Activated naive CD8-positive, alpha-beta T cell treated with anti-CD3 and anti-CD28 coated beads for 36 hours (primary cell): ENCODE data around the gene NKG7. TPM values are rescaled to one million over a fixed set of nuclear protein-coding genes. Genes with fewer than 3 reads are reported as not detected.

Experiments
- DNase-seq: peaks from one replicate; pipeline ENCODE4 v3.0.0; 2021
- H3K27ac Mint-ChIP-seq: one replicate; pipeline ENCODE4 v1.8.0; 2022; ENCODE audit warnings: mild to moderate bottlenecking, moderate library complexity, mixed read lengths
- H3K27me3 Mint-ChIP-seq: one replicate; pipeline ENCODE4 v1.8.0; 2022; ENCODE audit warnings: mild to moderate bottlenecking, mixed read lengths
- H3K36me3 Mint-ChIP-seq: one replicate; pipeline ENCODE4 v1.8.0; 2021; ENCODE audit warnings: mild to moderate bottlenecking, mixed read lengths
- H3K4me1 Mint-ChIP-seq: one replicate; pipeline ENCODE4 v1.8.0; 2021; ENCODE audit warnings: mixed read lengths
- H3K4me3 Mint-ChIP-seq: one replicate; pipeline ENCODE4 v1.8.0; 2022; ENCODE audit warnings: mild to moderate bottlenecking, moderate library complexity, mixed read lengths
- H3K9me3 Mint-ChIP-seq: one replicate; pipeline ENCODE4 v1.8.0; 2022; ENCODE audit warnings: mixed read lengths
- total RNA-seq, 2 experiments: library from RNA; stranded (reverse); gene quantifications; one replicate each; pipeline ENCODE4 v1.2.3, GENCODE V29; 2021

The NKG7 gene
- total RNA-seq, 2 experiments from 2014 or later: 85.3 to 91.9 TPM

DNA sequence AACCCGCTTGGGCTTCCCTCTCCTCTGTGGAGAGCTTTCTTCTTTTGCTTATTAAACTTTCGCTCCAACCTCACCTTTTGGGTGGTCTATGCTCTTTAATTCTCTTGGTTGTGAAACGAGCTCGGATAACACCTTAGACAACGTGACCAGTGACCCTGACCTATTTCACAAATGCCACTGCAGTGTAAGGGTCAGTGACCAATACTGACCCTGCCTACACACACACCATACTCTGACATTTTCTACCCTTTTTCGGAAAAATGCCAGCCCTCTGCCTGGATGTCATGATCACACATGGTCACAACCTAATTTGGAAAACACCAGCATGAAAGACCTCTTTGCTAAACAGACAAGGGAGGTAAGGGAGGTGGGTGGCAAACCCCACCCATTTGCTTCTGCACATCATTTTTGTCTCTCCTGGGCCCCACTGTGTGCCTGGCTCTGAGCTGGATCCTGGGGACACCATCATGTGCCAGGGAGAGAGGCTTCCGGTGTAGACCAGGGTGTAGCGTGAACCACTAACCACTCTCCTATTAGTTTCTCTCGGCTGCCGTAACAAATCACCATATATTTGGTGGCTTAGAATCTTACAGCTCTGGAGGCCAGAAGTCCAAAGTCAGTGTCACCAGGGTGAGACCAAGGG is 16.2 kb downstream of the NKG7 start:
- H3K27me3 Mint-ChIP-seq: no peaks in the 10 kb centered on the region
- no peak for DNase-seq
- H3K27ac Mint-ChIP-seq: no peak overlapping the region
- H3K4me1 Mint-ChIP-seq: peaks cover 31% of the 10 kb centered on the region
- H3K4me3 Mint-ChIP-seq: no peak overlapping the region
- H3K36me3 Mint-ChIP-seq: peaks cover 23% of the 10 kb centered on the region
- H3K9me3 Mint-ChIP-seq: no peaks in the 10 kb centered on the region

DNA sequence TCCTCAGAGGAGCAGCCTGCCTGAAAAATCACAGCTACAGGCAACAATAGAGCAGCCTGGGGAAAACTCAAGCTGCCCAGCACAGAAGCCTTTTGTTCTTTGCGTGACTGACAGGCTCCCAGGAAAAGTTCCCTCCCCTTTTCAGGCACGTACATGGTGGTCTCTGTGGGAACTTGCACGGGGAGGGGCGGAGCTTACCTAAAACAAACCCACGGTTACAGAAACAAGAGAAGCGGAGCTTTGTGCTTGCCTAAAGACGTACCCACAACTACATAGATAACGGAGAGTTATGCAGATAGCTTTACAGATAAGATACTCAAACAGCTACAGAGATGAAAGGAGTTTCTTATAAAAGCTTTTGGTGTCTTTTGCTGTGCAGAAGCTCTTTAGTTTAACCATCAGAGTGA is 17.7 kb downstream of the NKG7 start:
- Mint-ChIP-seq H3K36me3 (peaks cover 24% of the 10 kb centered on the region), H3K27ac (peak overlapping the region; percentile 40), H3K4me1 (peaks cover 25% of the 10 kb centered on the region), H3K9me3 (no peaks in the 10 kb centered on the region), H3K4me3 (no peak overlapping the region), H3K27me3 (no peaks in the 10 kb centered on the region)
- peak; percentile 33 for DNase-seq

DNA sequence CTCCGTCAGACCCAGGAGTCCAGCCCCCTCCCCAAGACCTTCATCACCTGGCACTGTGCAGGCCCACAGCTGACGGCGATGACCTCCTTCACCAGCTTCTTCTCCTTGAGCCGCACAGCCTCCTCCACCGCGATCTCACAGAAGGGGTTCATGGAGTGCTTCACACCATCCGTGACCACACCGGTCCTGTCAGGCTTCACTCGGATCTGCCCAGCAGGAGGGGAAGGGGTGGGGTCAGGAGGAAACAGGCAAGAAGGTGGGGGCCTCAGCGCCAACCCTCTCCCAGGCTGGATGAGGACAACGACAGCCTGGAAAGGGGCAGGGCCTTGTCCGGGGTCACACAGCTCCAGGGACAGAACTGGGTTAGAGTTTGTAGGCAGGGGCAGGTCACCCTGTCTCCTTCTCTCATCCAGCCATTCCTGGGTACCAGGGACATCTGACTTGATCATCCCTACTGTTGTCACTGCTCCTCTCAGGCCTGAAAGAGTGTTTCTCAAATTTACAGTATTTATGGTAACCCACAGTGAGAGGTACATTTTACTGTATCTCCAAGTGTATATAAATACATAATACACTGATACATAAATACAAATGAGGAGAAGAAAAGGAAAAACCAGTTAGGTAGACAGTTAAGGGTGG is 18.2 kb downstream of the NKG7 start:
- DNase-seq: no peak
- H3K36me3 Mint-ChIP-seq: peaks cover 22% of the 10 kb centered on the region
- H3K9me3 Mint-ChIP-seq: no peaks in the 10 kb centered on the region
- H3K4me3 Mint-ChIP-seq: no peak overlapping the region
- no peak overlapping the region for H3K27ac Mint-ChIP-seq
- peaks cover 20% of the 10 kb centered on the region for H3K4me1 Mint-ChIP-seq
- H3K27me3 Mint-ChIP-seq: no peaks in the 10 kb centered on the region

DNA sequence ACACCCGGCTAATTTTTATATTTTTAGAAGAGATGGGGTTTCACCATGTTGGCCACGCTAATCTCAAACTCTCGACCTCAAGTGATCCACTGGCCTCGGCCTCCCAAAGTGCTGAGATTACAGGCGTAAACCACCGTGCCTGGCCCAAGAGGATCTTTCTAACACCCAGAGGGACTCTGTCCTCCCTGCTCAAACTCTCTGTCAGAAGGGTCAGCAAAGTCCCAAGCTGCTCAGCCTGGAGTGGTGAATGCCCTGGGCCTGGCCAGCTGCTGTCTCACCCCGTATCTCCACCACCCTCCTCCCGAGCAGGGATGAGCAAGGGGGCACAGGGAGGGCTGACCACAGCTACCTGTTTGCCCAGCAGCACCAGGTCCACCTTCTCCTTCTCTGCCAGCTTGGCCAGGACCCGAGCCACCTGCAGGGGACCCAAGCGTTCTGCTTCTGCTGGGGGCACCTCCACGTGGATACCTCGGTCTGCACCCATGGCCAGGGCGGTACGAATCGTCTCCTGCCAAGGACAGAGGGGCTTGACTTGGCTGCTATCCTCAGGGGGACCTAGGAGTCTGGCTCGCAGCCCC is 19.6 kb downstream of the NKG7 start:
- Mint-ChIP-seq H3K4me1 (peaks cover 18% of the 10 kb centered on the region), H3K27ac (no peak overlapping the region), H3K36me3 (peaks cover 20% of the 10 kb centered on the region), H3K9me3 (no peaks in the 10 kb centered on the region), H3K27me3 (no peaks in the 10 kb centered on the region), H3K4me3 (no peak overlapping the region)
- no peak for DNase-seq

DNA sequence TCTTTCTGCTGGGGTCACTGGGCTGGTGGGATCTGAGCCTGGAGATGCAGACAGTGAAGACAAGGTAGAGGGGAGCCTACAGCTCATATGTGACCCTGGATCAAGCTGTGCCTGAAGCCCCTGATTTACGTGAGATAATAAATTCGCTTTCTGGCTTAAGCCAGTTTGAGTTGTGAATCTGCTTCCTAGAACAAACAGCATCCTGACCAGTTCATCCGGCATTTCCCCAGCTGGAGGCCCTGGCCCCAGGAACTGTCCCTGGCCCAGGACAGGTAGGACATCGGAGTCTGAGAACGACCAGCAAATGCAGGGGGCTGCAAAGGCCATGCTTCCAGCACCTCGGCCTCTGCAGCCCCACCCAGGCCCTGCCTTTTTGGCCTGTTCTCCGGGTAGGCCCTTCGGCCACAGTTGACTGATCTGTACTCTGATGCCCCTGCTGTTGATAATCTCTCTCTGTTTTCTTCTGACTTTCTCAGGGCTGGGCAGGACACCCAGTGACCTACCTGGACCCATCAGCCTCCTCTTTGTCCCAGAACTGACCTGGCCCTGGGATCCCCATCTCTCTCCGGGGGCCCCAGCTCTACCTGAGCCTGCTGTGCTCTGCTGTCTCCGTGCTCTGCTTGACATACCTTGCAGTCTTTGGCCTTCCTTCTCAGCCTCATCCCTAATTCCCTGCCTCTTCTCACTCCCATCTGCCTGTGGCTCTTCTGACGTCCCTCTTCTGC is 21.0 kb downstream of the NKG7 start:
- H3K4me3 Mint-ChIP-seq: no peak overlapping the region
- DNase-seq: no peak

DNA sequence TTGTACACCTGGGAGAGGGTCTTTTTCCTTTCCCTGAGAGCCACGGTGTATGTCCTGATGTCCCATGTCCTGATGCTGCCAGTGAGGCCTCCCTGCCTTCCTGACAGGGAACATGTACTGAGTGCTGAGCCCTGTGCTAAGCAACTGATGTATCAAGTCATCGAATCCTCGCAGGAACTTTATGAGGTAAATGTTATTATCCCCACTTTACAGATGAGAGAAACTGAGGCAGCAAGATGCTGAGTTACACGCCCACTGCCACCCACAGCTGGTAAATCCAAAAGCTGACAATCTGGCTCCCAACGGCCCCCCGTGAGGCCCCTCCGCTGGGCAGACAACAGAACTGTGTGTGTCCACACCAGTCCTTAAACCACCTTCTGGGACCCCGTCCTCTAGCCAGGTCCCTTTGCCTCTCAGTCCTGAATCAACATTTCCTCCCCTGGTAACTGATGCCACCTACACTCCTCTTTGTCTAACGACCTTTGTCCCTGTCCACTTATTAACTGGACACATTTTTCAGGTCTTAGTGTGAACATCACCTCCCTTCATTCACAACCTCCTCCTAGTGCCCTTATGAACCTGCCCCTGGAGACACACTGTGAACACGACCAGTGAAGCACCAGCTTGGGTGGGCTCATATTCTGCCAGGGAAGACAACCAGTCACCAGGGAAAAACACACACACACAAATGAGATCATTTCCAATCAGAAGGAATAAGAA is 25.1 kb downstream of the NKG7 start:
- Mint-ChIP-seq H3K9me3 (no peaks in the 10 kb centered on the region), H3K27me3 (no peaks in the 10 kb centered on the region), H3K4me1 (no peaks in the 10 kb centered on the region), H3K36me3 (peaks cover 11% of the 10 kb centered on the region), H3K4me3 (no peak overlapping the region), H3K27ac (peak overlapping the region; percentile 12)
- no peak for DNase-seq

More for the DNA sequence above, 21.0 kb downstream of the NKG7 start:
- H3K4me1 Mint-ChIP-seq: peaks cover 15% of the 10 kb centered on the region
- H3K27ac Mint-ChIP-seq: peak overlapping the region; percentile 3
- H3K9me3 Mint-ChIP-seq: no peaks in the 10 kb centered on the region
- H3K27me3 Mint-ChIP-seq: no peaks in the 10 kb centered on the region
- peaks cover 19% of the 10 kb centered on the region for H3K36me3 Mint-ChIP-seq

DNA sequence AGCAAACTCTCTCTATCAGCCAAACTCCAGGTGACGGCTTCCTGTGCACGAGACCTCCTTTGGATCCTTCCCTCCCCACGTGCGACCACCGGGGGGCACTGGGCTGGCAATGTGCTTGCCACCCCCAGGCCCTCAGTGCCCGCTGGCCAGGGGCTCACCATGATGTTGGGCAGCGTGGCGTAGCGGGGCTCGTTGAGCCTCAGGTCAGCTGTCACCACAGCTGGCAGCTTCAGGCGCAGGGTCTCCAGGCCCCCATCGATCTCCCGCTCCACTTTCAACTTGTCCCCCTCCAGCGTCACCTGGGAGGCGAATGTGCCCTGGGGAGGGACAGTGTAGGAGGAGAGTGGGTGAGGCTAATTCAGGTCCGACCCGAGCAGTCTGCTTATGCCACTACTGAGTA is 25.7 kb downstream of the NKG7 start:
- H3K9me3 Mint-ChIP-seq: no peaks in the 10 kb centered on the region
- no peak overlapping the region for H3K27ac Mint-ChIP-seq
- no peak overlapping the region for H3K4me3 Mint-ChIP-seq
- DNase-seq: no peak
- H3K4me1 Mint-ChIP-seq: no peaks in the 10 kb centered on the region
- H3K36me3 Mint-ChIP-seq: peaks cover 7% of the 10 kb centered on the region
- no peaks in the 10 kb centered on the region for H3K27me3 Mint-ChIP-seq

DNA sequence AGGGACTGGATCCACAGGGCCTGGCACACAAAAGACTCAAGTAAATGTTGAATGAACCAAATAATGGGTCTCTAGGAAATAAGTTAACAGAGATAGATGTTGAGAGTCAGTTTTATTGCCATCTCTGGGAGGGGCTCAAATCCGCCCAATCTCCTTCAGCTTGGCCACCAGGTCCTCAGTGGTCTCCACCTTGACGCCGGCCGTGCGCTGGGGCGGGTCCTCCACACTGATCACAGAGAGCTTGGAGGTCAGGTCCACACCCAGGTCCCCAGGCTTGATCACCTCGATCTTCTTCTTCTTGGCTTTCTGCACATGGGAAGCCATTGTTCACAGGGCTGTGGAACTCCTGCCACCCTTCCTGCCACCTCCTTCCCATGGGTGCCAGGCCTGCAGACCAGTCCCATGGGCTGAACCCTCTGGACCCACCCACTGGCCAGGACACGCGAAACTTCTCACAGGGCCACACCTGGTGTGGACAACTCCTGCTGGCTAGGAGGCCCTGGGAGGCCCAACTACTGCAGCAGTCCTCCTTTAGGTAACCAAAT is 27.3 kb downstream of the NKG7 start:
- Mint-ChIP-seq H3K9me3 (no peaks in the 10 kb centered on the region), H3K4me3 (no peak overlapping the region), H3K36me3 (peaks cover 3% of the 10 kb centered on the region), H3K4me1 (no peaks in the 10 kb centered on the region), H3K27me3 (peaks cover 5% of the 10 kb centered on the region), H3K27ac (no peak overlapping the region)
- no peak for DNase-seq

DNA sequence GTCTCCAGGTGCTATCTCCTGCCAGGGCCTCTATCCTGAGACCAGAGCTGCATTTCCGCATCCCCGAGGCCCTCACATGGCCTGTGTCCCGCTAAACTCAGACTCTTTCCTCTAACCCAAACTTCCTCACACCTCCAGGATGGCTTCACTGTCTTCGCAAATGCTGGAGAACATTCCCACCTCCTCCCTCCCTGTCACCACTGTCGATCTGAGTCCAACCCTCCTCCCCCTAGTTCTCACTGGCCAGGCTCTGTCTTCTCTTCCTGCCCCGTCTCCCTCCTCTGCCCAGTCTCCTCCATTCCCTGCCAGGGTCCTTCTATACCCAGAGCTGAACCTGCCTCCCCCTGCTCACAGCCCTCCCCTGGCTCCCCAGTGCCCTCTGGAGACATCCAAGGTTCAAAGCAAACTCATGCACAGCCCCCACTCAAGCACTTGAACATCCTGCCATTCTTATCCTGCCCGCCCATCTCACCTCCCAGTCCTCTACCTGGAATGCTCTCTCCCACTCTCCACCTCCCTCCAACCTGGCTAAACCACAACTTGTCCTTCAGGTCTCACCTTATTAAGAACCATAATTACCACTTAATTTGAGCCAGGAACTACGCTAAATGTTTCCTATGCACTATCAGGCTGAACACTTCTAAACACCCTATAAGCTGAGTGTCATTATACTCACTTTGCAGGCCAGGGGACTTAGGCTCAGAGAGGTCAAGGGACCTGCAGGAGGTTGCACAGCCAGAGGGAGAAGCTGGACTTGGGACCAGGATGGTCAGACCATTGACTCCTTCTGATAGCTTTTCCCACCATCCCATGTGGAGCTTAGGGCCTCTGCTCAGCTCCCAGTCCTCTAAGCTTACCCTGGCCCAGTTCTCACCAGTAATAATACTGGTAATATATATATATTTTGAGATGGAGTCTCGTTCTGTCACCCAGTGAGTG is 29.6 kb downstream of the NKG7 start:
- peaks cover 3% of the 10 kb centered on the region for H3K36me3 Mint-ChIP-seq
- H3K27me3 Mint-ChIP-seq: peaks cover 5% of the 10 kb centered on the region
- peaks cover 9% of the 10 kb centered on the region for H3K4me1 Mint-ChIP-seq
- H3K9me3 Mint-ChIP-seq: no peaks in the 10 kb centered on the region
- no peak for DNase-seq
- no peak overlapping the region for H3K4me3 Mint-ChIP-seq
- no peak overlapping the region for H3K27ac Mint-ChIP-seq

DNA sequence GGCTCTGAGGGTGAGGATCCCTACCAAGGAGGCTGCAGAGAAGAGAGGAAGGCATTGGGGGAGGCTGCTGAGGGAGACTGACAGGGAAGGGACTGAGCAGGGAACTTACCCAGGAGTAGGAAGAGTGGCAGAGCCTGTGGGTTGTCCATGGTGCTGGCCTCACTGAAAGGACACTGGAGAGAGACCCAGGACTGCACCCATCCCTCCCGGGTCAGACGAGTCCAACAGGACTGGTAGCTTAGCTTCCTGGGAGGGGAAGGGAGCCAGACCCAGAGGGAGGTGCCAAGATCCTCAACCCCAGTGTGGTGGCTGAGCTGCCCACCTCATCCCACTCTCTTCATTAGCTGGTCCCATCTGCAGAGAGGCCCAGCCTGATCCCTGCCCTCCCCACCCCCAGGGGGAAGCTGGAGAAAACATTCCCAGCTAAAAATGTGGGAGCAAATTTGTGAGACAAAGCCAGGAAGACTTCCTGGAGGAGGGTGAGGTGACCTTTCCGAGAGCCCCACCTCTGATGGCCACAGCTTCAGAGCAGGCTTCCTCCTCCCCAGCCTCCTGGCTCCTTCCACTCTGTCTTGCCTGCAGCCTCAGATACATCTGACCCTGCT is 30.4 kb downstream of the NKG7 start, which contains the start of gene VSIG10L:
Gene VSIG10L, minus strand, starts transcription at position 164 of the 605 bp plus-strand sequence. Its CDS starts 15 bp downstream, at position 149.
- Mint-ChIP-seq H3K9me3 (no peaks in the 10 kb centered on the region), H3K27me3 (peaks cover 5% of the 10 kb centered on the region), H3K36me3 (peaks cover 2% of the 10 kb centered on the region), H3K27ac (no peak within 1 kb of the TSS), H3K4me3 (peak within 1 kb of the TSS; percentile 22), H3K4me1 (peaks cover 9% of the 10 kb centered on the region)
- DNase-seq: no peak

DNA sequence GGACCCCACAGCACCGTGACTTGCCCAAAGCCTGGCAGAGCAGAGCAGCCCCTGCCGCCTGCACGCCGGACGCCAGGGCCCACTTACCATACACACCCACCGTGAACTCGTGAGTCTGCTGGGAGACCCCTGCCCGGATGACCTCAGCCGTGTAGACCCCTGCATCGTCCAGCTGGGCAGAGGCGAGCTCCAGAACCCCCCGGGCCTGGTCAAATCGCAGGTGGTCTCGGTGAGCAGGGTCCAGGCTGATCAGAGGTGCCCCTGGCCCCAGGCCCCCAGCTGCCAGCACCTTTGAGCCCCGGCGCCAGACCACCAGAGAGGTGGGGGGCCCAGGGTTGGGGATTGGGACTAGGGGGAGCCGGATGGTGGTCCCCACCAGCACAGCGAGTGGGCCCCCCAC is 31.4 kb downstream of the NKG7 start:
- no peaks in the 10 kb centered on the region for H3K9me3 Mint-ChIP-seq
- H3K36me3 Mint-ChIP-seq: no peaks in the 10 kb centered on the region
- peaks cover 9% of the 10 kb centered on the region for H3K4me1 Mint-ChIP-seq
- no peak for DNase-seq
- peaks cover 9% of the 10 kb centered on the region for H3K27me3 Mint-ChIP-seq
- H3K27ac Mint-ChIP-seq: no peak overlapping the region
- H3K4me3 Mint-ChIP-seq: peak overlapping the region; percentile 22

DNA sequence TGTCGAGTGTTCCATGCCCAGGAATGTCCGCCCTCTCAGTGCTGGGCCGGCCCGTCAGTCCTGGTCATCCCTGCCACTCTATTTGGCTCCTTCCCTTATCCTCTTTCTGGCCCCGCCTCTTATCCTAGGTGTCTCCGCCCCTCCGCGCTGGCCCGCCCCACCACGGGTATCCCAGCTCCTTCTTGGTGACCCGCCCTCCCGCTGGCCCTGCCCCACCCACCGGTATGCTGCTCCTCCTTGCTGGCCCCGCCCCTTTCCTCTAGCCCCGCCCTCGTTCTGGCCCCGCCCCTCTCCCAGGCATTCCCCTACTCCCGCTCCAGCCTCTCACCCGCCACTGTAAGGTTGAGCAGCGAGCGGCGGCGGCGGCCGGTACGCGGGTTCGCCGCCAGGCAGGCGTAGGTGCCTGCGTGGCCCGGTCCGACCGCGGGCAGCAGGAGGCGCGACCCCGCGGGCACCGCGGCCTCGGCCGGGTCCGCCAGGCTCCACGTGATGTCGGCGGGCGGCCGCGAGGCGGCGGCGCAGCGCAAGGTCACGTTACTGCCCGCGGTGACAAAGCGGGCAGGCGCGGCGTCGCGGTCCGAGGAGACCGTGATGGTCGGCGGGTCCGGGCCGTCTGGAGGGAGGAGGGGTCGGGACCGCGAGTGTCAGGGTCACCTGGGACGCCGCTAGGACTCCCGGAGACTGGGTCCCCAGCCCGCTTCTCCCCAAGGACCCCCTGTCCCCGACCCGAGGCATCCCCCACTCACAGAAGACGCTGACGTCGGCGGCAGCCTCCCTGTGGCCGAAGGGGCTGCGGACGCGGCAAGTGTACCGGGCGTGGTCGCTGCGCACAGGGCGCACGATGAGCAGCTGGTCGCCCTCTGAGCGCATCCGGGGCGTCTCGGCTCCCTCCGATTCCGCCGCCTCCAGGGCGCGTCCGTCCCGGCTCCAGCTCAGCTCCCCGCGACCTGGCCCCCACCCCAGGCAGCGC is 32.5 kb downstream of the NKG7 start:
- Mint-ChIP-seq H3K4me3 (peak overlapping the region; percentile 85), H3K27ac (peak overlapping the region; percentile 52), H3K36me3 (no peaks in the 10 kb centered on the region), H3K9me3 (no peaks in the 10 kb centered on the region), H3K27me3 (peaks cover 9% of the 10 kb centered on the region), H3K4me1 (peaks cover 9% of the 10 kb centered on the region)
- peak; percentile 91 for DNase-seq
